HepG2 (cell line): Measurements from ENCODE around the gene HOXA6. TPM values are rescaled to one million over a fixed set of nuclear protein-coding genes. Genes with fewer than 3 reads are reported as not detected.

Source experiments
- ARNT2 ChIP-seq: sonication (generic); formaldehyde crosslinking; IDR thresholded peaks from 2 replicates; pipeline ENCODE4 v1.8.0; 2022; ENCODE audit warnings: mild to moderate bottlenecking, low read depth, missing genetic modification reagents, moderate library complexity
- ESRRA ChIP-seq: sonication (generic); formaldehyde crosslinking; IDR thresholded peaks from 2 replicates; pipeline ENCODE4 v1.5.1; 2020; ENCODE audit warnings: mild to moderate bottlenecking, low read depth, missing genetic modification reagents
- NFYB ChIP-seq: sonication (generic); formaldehyde crosslinking; IDR thresholded peaks from 2 replicates; pipeline ENCODE4 v1.4.0; 2020; ENCODE audit warnings: missing genetic modification reagents
- NFYC ChIP-seq: IDR thresholded peaks from 2 replicates; pipeline ENCODE4 v1.6.1; 2016; ENCODE audit warnings: missing genetic modification reagents, missing compliant biosample characterization
- PHF8 ChIP-seq: sonication (generic); formaldehyde crosslinking; IDR thresholded peaks from 2 replicates; pipeline ENCODE4 v1.5.0; 2020; ENCODE audit warnings: missing genetic modification reagents
- SMYD3 ChIP-seq: sonication (generic); formaldehyde crosslinking; IDR thresholded peaks from 2 replicates; pipeline ENCODE4 v1.8.1; 2023; ENCODE audit warnings: mild to moderate bottlenecking, missing genetic modification reagents
- TRIM24 ChIP-seq: sonication (generic); formaldehyde crosslinking; IDR thresholded peaks from 2 replicates; pipeline ENCODE4 v1.8.0; 2022; ENCODE audit warnings: mild to moderate bottlenecking, missing genetic modification reagents
- ZBTB8A ChIP-seq: sonication (generic); formaldehyde crosslinking; IDR thresholded peaks from 2 replicates; pipeline ENCODE4 v1.4.0; 2020; ENCODE audit warnings: mild to moderate bottlenecking, low read depth, missing genetic modification reagents, borderline replicate concordance
- ZNF121 ChIP-seq: sonication (generic); formaldehyde crosslinking; IDR thresholded peaks from 2 replicates; pipeline ENCODE4 v1.5.0; 2020; ENCODE audit warnings: mild to moderate bottlenecking, missing genetic modification reagents
- ZNF3 ChIP-seq: IDR thresholded peaks from 2 replicates; pipeline ENCODE4 v1.7.0; 2017; ENCODE audit warnings: inconsistent platforms
- ZNF432 ChIP-seq: sonication (generic); formaldehyde crosslinking; IDR thresholded peaks from 2 replicates; pipeline ENCODE4 v1.5.0; 2020; ENCODE audit warnings: missing genetic modification reagents, mild to moderate bottlenecking, borderline replicate concordance
- ZNF460 ChIP-seq: sonication (generic); formaldehyde crosslinking; IDR thresholded peaks from 2 replicates; pipeline ENCODE4 v1.5.1; 2020; ENCODE audit warnings: missing genetic modification reagents, mild to moderate bottlenecking, borderline replicate concordance
- ZSCAN29 ChIP-seq: sonication (generic); formaldehyde crosslinking; conservative IDR thresholded peaks from 2 replicates; pipeline ENCODE4 v1.4.0; 2020; ENCODE audit warnings: mild to moderate bottlenecking, missing genetic modification reagents
- ZSCAN9 ChIP-seq: IDR thresholded peaks from 2 replicates; pipeline ENCODE4 v1.6.1; 2016; ENCODE audit warnings: borderline replicate concordance
- polyA plus RNA-seq, 8 experiments: library from polyadenylated mRNA; depleted of rRNA in 3 of 8; stranded (reverse) in 7 of 8; unstranded in 1 of 8; fragments of >200 nt; fragmentation: Illumina TruSeq in 4 of 8; extraction: Trizol in 4 of 8; gene quantifications; 2 replicates each; pipeline versions ENCODE4 v1.2.1 to v1.2.3, GENCODE V29; 2011 to 2016; ENCODE audit warnings: low read depth in 4 of 8, missing spikeins in 1 of 8, mixed read lengths in 1 of 8; ENCODE audit not compliant: insufficient read depth in 1 of 8
- total RNA-seq, 5 experiments: library from RNA; depleted of rRNA; stranded (reverse); fragments of >200 nt; fragmentation: Illumina TruSeq; extraction: Trizol; gene quantifications; 2 replicates each; pipeline ENCODE4 v1.2.3, GENCODE V29; 2016; ENCODE audit warnings: low read depth in 1 of 5
- TF ChIP-seq, protein P1 (sequence below): sonication (generic); formaldehyde crosslinking; IDR thresholded peaks from 2 replicates; pipeline ENCODE4 v1.5.1; 2020; ENCODE audit warnings: missing genetic modification reagents, mild to moderate bottlenecking, borderline replicate concordance
- TF ChIP-seq, protein P2 (sequence below): sonication (generic); formaldehyde crosslinking; IDR thresholded peaks from 2 replicates; pipeline ENCODE4 v1.9.0; 2021; ENCODE audit warnings: missing genetic modification reagents, borderline replicate concordance
- TF ChIP-seq, protein P3 (sequence below): sonication (generic); formaldehyde crosslinking; IDR thresholded peaks from 2 replicates; pipeline ENCODE4 v1.5.1; 2020; ENCODE audit warnings: mild to moderate bottlenecking, missing genetic modification reagents, borderline replicate concordance
- TF ChIP-seq, protein P4 (sequence below): sonication (generic); formaldehyde crosslinking; IDR thresholded peaks from 2 replicates; pipeline ENCODE4 v1.5.1; 2020; ENCODE audit warnings: missing genetic modification reagents, mild to moderate bottlenecking, borderline replicate concordance
- TF ChIP-seq, protein P5 (sequence below): sonication (generic); formaldehyde crosslinking; IDR thresholded peaks from 2 replicates; pipeline ENCODE4 v1.4.0; 2020; ENCODE audit warnings: missing genetic modification reagents, mild to moderate bottlenecking, borderline replicate concordance

HOXA6 gene
- total and polyA plus RNA-seq, 2 of the 13 experiments (the other 11 are each of a cell fraction or from before 2014, with no cell fraction given) = 1.3 to 1.5 TPM

DNA sequence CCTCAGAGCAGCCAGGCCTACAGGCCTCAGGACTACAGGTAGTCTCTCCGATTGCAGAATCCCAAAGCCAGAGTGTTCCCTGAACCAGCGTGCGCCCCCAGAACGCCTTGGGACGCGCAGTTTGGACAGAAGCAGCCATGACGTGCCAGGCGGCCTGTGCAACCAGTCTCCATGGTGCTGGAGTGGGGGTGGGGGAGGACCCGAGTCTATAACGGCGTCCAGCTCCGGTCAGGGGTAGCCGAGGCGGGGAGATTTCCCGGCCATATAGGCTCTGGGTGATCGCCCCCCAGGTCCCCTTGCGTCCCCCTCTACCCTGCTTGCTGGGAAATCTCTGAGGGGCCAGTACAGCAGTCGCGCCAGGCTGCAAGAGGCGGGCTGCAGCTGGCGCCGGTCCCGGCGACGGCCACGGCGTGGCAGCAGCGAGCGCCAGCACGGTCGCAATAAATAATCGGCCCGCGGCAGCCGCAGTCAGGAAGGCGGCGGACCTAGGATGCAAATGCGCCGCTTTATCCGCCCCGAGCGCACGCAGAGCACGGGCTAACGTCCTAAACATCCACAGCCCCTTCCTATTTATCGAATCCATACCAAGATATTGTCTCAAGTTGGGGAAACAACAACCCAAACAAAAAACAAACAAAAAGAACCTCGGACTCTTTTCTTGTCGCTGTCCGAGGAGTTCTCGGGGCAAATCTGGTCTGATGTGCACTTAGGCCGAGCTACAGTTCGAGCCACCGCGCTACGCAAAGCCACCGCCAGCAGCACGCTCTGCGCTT lies 3.2 kb upstream of the HOXA6 start (continued):
- TF ChIP-seq ZBTB8A (CRISPR knock-in tag) = no peak
- no peak for TF ChIP-seq NFYB (CRISPR knock-in tag)
- TF ChIP-seq SMYD3 (CRISPR knock-in tag) = no peak
- peak; percentile 44; the same call in 1 of the 2 replicates for TF ChIP-seq ZSCAN9 (CRISPR knock-in tag)
- 0 out of 2 replicates have a peak, but pooled peaks have one; percentile 52 for TF ChIP-seq ZSCAN29
- TF ChIP-seq ZNF432 (CRISPR knock-in tag) = no peak
- TF ChIP-seq ESRRA (CRISPR knock-in tag) = no peak
- TF ChIP-seq, protein P1, sequence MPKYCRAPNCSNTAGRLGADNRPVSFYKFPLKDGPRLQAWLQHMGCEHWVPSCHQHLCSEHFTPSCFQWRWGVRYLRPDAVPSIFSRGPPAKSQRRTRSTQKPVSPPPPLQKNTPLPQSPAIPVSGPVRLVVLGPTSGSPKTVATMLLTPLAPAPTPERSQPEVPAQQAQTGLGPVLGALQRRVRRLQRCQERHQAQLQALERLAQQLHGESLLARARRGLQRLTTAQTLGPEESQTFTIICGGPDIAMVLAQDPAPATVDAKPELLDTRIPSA (CRISPR knock-in tag) = no peak
- no peak for TF ChIP-seq NFYC
- TF ChIP-seq ARNT2 = peak; percentile 72; the same call in 1 of the 2 replicates
- TF ChIP-seq, protein P2, sequence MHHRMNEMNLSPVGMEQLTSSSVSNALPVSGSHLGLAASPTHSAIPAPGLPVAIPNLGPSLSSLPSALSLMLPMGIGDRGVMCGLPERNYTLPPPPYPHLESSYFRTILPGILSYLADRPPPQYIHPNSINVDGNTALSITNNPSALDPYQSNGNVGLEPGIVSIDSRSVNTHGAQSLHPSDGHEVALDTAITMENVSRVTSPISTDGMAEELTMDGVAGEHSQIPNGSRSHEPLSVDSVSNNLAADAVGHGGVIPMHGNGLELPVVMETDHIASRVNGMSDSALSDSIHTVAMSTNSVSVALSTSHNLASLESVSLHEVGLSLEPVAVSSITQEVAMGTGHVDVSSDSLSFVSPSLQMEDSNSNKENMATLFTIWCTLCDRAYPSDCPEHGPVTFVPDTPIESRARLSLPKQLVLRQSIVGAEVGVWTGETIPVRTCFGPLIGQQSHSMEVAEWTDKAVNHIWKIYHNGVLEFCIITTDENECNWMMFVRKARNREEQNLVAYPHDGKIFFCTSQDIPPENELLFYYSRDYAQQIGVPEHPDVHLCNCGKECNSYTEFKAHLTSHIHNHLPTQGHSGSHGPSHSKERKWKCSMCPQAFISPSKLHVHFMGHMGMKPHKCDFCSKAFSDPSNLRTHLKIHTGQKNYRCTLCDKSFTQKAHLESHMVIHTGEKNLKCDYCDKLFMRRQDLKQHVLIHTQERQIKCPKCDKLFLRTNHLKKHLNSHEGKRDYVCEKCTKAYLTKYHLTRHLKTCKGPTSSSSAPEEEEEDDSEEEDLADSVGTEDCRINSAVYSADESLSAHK (CRISPR knock-in tag) = no peak
- TF ChIP-seq, protein P3, sequence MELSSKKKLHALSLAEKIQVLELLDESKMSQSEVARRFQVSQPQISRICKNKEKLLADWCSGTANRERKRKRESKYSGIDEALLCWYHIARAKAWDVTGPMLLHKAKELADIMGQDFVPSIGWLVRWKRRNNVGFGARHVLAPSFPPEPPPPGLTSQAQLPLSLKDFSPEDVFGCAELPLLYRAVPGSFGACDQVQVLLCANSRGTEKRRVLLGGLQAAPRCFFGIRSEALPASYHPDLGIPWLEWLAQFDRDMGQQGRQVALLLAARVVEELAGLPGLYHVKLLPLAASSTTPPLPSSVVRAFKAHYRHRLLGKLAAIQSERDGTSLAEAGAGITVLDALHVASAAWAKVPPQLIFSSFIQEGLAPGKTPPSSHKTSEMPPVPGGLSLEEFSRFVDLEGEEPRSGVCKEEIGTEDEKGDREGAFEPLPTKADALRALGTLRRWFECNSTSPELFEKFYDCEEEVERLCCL (CRISPR knock-in tag) = no peak
- TF ChIP-seq ZNF3 (CRISPR knock-in tag) = no peak
- TF ChIP-seq, protein P4, sequence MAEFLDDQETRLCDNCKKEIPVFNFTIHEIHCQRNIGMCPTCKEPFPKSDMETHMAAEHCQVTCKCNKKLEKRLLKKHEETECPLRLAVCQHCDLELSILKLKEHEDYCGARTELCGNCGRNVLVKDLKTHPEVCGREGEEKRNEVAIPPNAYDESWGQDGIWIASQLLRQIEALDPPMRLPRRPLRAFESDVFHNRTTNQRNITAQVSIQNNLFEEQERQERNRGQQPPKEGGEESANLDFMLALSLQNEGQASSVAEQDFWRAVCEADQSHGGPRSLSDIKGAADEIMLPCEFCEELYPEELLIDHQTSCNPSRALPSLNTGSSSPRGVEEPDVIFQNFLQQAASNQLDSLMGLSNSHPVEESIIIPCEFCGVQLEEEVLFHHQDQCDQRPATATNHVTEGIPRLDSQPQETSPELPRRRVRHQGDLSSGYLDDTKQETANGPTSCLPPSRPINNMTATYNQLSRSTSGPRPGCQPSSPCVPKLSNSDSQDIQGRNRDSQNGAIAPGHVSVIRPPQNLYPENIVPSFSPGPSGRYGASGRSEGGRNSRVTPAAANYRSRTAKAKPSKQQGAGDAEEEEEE = no peak
- no peak for TF ChIP-seq TRIM24 (CRISPR knock-in tag)
- TF ChIP-seq, protein P5, sequence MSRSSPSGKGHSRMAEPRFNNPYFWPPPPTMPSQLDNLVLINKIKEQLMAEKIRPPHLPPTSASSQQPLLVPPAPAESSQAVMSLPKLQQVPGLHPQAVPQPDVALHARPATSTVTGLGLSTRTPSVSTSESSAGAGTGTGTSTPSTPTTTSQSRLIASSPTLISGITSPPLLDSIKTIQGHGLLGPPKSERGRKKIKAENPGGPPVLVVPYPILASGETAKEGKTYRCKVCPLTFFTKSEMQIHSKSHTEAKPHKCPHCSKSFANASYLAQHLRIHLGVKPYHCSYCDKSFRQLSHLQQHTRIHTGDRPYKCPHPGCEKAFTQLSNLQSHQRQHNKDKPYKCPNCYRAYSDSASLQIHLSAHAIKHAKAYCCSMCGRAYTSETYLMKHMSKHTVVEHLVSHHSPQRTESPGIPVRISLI (CRISPR knock-in tag) = no peak
- peak; percentile 86 for TF ChIP-seq PHF8 (CRISPR knock-in tag)
- no peak for TF ChIP-seq ZNF121
- no peak for TF ChIP-seq ZNF460 (CRISPR knock-in tag)
